Measurements from ENCODE around the gene PRKAR2B. TPM values are rescaled to one million over a fixed set of nuclear protein-coding genes. Genes with fewer than 3 reads are reported as not detected.

The PRKAR2B gene
- total RNA-seq, 2 experiments from 2014 or later: 69.0 to 210 TPM

DNA sequence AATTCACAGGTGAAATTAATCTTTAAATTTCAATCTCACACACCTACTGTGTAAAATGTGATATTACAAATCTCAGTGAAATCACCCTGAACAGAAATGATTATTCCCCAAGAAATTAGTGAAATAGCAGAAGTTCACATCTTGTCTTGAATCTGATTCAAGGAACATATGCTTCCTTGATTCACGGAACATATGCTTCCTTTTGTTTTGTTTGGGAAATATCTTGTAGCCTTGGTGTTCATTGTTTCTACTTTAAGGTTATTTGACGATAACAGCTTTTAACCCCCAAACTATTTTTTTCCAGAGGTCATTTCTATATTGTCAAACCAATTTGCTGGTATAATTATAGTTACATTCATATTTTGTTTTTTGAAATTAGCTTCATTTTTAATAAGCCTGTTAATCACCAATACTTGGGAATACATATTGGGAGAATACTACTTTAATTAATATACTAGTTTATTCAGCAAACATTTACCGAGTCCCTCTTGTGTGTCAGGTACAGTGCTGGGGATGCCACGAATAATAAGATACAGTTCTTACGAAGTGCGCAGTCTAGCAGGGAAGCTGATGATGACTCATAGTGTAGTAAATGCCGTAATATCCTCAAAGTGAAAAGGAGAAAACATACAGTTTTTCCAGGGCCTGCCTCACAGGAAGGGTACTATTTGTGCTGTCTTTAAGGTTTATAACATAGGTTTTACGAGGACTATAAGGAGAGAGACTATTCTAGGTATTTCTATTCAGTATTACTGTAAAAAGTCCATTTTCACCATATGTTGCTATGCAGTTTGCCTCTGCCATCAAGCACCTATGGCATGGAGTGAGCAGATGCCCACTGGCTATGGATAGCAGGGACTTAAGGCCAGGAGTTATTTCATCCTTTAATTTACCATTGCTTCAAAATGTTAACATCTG is 32.5 kb downstream of the PRKAR2B start:
- Histone ChIP-seq H3K36me3 (ENCODE audit: insufficient read depth, low read length) (peaks cover 44% of the 10 kb centered on the region), H3K9me2 (ENCODE audit: insufficient read depth, low read length) (no peaks in the 10 kb centered on the region), H3K79me2 (ENCODE audit: insufficient read depth, low read depth, low read length) (peaks cover 43% of the 10 kb centered on the region; the same call in 1 of the 2 replicates), H3K4me1 (ENCODE audit: insufficient read depth, low read length, poor library complexity, severe bottlenecking) (peaks cover 22% of the 10 kb centered on the region), H2AFZ (ENCODE audit: low read length) (no peak overlapping the region), H3K27ac (ENCODE audit: low read depth, low read length, poor library complexity, severe bottlenecking) (no peak overlapping the region), H3K4me2 (ENCODE audit: low read length) (no peak overlapping the region), H4K20me1 (ENCODE audit: insufficient read depth, low read length) (0 out of 2 replicates have a peak, but pooled peaks cover 3% of the 10 kb centered on the region), H3K9me3 (ENCODE audit: low read length) (no peaks in the 10 kb centered on the region), H3K4me3 (ENCODE audit: low read depth, low read length, poor library complexity, severe bottlenecking) (no peak overlapping the region)
- POLR2A ChIA-PET: interaction anchor here (0.6 to 3.3 kb wide), 5 partner anchors 8 to 29 kb away, joined by 4 to 12 read pairs (median 5); no protein-coding TSS in a partner anchor
- intact Hi-C loops (cut with micrococcal nuclease; ENCODE audit: unreplicated experiment): no loop called here
- TF ChIP-seq, protein P1, sequence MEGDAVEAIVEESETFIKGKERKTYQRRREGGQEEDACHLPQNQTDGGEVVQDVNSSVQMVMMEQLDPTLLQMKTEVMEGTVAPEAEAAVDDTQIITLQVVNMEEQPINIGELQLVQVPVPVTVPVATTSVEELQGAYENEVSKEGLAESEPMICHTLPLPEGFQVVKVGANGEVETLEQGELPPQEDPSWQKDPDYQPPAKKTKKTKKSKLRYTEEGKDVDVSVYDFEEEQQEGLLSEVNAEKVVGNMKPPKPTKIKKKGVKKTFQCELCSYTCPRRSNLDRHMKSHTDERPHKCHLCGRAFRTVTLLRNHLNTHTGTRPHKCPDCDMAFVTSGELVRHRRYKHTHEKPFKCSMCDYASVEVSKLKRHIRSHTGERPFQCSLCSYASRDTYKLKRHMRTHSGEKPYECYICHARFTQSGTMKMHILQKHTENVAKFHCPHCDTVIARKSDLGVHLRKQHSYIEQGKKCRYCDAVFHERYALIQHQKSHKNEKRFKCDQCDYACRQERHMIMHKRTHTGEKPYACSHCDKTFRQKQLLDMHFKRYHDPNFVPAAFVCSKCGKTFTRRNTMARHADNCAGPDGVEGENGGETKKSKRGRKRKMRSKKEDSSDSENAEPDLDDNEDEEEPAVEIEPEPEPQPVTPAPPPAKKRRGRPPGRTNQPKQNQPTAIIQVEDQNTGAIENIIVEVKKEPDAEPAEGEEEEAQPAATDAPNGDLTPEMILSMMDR (conservative IDR thresholded peaks at IDR 0.05; ENCODE audit: low read length): no peak
- TF ChIP-seq EZH2phosphoT487 (IDR thresholded peaks at IDR 0.05; ENCODE audit: borderline replicate concordance, low read depth, low read length): no peak
- BruUV-seq (replicated peaks): no TSS peak
- CTCF ChIA-PET (ENCODE audit: unreplicated experiment): no interaction called here
- no peak for DNase-seq (ENCODE audit: low spot score)

- no TSS peak for BruUV-seq (replicated peaks)
- DNase-seq (ENCODE audit: low spot score): no peak
- Histone ChIP-seq H3K36me3 (ENCODE audit: insufficient read depth, low read length) (peaks cover 44% of the 10 kb centered on the region), H3K4me1 (ENCODE audit: insufficient read depth, low read length, poor library complexity, severe bottlenecking) (peaks cover 30% of the 10 kb centered on the region), H3K9me2 (ENCODE audit: insufficient read depth, low read length) (no peaks in the 10 kb centered on the region), H2AFZ (ENCODE audit: low read length) (no peak overlapping the region), H3K27ac (ENCODE audit: low read depth, low read length, poor library complexity, severe bottlenecking) (no peak overlapping the region), H3K9me3 (ENCODE audit: low read length) (no peaks in the 10 kb centered on the region), H3K4me3 (ENCODE audit: low read depth, low read length, poor library complexity, severe bottlenecking) (no peak overlapping the region), H4K20me1 (ENCODE audit: insufficient read depth, low read length) (0 out of 2 replicates have a peak, but pooled peaks cover 3% of the 10 kb centered on the region), H3K79me2 (ENCODE audit: insufficient read depth, low read depth, low read length) (peaks cover 45% of the 10 kb centered on the region), H3K4me2 (ENCODE audit: low read length) (no peak overlapping the region)
- ChIA-PET POLR2A (interaction anchor here (0.6 to 3.3 kb wide), 5 partner anchors 9 to 24 kb away, joined by 3 to 12 read pairs (median 4); no protein-coding TSS in a partner anchor), CTCF (ENCODE audit: unreplicated experiment) (no interaction called here)
- intact Hi-C loops (cut with micrococcal nuclease; ENCODE audit: unreplicated experiment): no loop called here
- TF ChIP-seq EZH2phosphoT487 (IDR thresholded peaks at IDR 0.05; ENCODE audit: borderline replicate concordance, low read depth, low read length): no peak
- TF ChIP-seq, protein P1 (conservative IDR thresholded peaks at IDR 0.05; ENCODE audit: low read length): no peak
These were observed 33.4 kb downstream of the PRKAR2B start for GRCh38 chr7:107077699-107078516.
